Cardiac muscle cell (in vitro differentiated cells and primary cell): Measurements from ENCODE around the gene TRPM6. TPM values are rescaled to one million over a fixed set of nuclear protein-coding genes. Genes with fewer than 3 reads are reported as not detected.
"Not testable (repeated sequence)": the region's sequence is repeated elsewhere in the genome, so short reads cannot be mapped to it uniquely, and the experiment has no call there.

Experiments used
- DNase-seq, 2 donors: peaks; one replicate each; pipeline versions ENCODE4 v3.0.0 to v3.0.0-alpha.2; 2010 to 2017; ENCODE audit warnings: low read depth in 1 of 2, low spot score in 1 of 2
- H3K27ac ChIP-seq: fragments of 200-600 bp; sonication (generic); 2 replicates; pipeline ENCODE4 v1.5.1; 2016
- H3K27me3 ChIP-seq: fragments of 200-600 bp; sonication (generic); 2 replicates; pipeline ENCODE4 v1.6.0; 2016; ENCODE audit warnings: control low read depth
- H3K36me3 ChIP-seq: fragments of 200-600 bp; sonication (generic); 2 replicates; pipeline ENCODE4 v1.5.1; 2016; ENCODE audit warnings: control low read depth
- H3K4me1 ChIP-seq: fragments of 200-600 bp; sonication (generic); 2 replicates; pipeline ENCODE4 v1.8.1; 2017; ENCODE audit warnings: low read depth, mild to moderate bottlenecking, mixed run types
- H3K4me3 ChIP-seq: fragments of 200-600 bp; sonication (generic); 2 replicates; pipeline ENCODE4 v1.5.1; 2016; ENCODE audit warnings: mild to moderate bottlenecking
- H3K9me3 ChIP-seq: fragments of 200-600 bp; sonication (generic); 2 replicates; pipeline ENCODE4 v1.5.1; 2017; ENCODE audit warnings: low read depth, mild to moderate bottlenecking, control low read depth
- CTCF ChIP-seq: IDR thresholded peaks from 2 replicates; pipeline ENCODE4 v1.5.1; 2012; ENCODE audit warnings: low read depth, mild to moderate bottlenecking, low read length
- polyA plus RNA-seq: library from polyadenylated mRNA; unstranded; fragments of >200 nt; fragmentation: Nextera tagmentation; extraction: Ambion mirVana; gene quantifications from 2 replicates; pipeline ENCODE4 v1.2.1, GENCODE V29; 2016
- total RNA-seq: library from RNA; depleted of rRNA; stranded (reverse); fragments of >200 nt; gene quantifications from 2 replicates; pipeline ENCODE4 v1.2.3, GENCODE V29; 2016

The TRPM6 gene
- total and polyA plus RNA-seq, 2 experiments from 2014 or later, result 0.06 TPM; not detected in 1

DNA sequence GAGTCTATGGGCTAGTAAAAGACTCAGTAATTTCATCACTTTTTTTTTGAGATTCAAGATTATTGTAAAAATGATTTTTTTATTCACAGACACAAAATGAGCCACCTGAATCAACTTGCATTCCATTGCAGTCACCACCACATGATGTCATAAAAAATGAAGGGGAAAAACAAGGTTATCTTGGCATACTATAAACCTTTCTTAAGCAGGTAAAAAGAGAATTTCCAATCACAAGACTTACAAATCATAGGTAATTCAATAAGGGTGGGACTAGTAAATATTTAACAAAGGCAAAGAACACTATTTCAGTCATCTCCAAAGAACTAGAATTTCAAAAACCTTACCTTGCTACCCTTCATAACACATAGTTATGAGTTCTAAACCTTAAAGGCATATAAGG, 30.7 kb downstream of the TRPM6 start:
- TF ChIP-seq CTCF, result no peak
- Histone ChIP-seq H3K9me3 (no peaks in the 10 kb centered on the region), H3K4me1 (no peaks in the 10 kb centered on the region), H3K36me3 (no peaks in the 10 kb centered on the region), H3K27ac (no peak overlapping the region), H3K4me3 (no peak overlapping the region), H3K27me3 (no peaks in the 10 kb centered on the region)
- no peak for DNase-seq

GRCh38 chr9:74855072-74855471, 32.6 kb downstream of the TRPM6 start:
- H3K36me3 ChIP-seq, result no peaks in the 10 kb centered on the region
- no peaks in the 10 kb centered on the region for H3K4me1 ChIP-seq
- H3K27me3 ChIP-seq, result no peaks in the 10 kb centered on the region
- no peak for TF ChIP-seq CTCF
- DNase-seq, result no peak
- H3K27ac ChIP-seq, result no peak overlapping the region
- H3K4me3 ChIP-seq, result no peak overlapping the region
- H3K9me3 ChIP-seq, result no peaks in the 10 kb centered on the region

DNA sequence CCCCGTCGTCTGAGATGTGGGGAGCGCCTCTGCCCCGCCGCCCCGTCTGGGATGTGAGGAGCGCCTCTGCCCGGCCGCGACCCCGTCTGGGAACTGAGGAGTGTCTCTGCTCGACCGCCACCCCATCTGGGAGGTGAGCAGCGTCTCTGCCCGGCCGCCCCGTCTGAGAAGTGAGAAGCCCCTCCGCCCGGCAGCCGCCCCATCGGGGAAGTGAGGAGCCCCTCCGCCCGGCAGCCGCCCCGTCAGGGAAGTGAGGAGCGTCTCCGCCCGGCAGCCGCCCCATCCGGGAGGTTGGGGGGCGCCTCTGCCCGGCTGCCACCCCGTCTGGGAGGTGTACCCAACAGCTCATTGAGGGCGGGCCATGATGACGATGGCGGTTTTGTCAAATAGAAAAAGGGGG, 34.7 kb downstream of the TRPM6 start:
- H3K27me3 ChIP-seq, H3K27ac ChIP-seq, H3K4me3 ChIP-seq, DNase-seq, H3K36me3 ChIP-seq, H3K4me1 ChIP-seq, H3K9me3 ChIP-seq: not testable (repeated sequence)

DNA sequence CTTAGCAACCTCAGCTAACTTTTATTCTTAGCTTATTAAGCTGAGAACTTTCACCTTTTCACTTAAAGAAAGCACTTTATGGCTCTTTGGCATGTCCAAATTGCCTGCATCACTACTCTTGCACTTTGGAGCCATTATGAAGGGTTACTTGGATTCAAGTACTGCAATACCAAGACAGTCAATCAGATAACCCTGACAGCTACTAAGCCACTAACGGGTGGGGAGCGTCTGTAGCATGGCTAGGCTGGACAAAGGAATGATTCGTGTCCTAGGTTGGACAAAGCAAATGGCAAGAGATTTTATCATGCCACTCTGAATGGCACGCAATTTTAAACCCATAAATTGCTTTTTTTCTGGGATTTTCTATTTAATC, 39.6 kb downstream of the TRPM6 start:
- Histone ChIP-seq H3K4me1 (no peaks in the 10 kb centered on the region), H3K27me3 (no peaks in the 10 kb centered on the region), H3K9me3 (no peaks in the 10 kb centered on the region), H3K4me3 (no peak overlapping the region), H3K36me3 (no peaks in the 10 kb centered on the region), H3K27ac (no peak overlapping the region)
- DNase-seq, result no peak
- no peak for TF ChIP-seq CTCF

DNA sequence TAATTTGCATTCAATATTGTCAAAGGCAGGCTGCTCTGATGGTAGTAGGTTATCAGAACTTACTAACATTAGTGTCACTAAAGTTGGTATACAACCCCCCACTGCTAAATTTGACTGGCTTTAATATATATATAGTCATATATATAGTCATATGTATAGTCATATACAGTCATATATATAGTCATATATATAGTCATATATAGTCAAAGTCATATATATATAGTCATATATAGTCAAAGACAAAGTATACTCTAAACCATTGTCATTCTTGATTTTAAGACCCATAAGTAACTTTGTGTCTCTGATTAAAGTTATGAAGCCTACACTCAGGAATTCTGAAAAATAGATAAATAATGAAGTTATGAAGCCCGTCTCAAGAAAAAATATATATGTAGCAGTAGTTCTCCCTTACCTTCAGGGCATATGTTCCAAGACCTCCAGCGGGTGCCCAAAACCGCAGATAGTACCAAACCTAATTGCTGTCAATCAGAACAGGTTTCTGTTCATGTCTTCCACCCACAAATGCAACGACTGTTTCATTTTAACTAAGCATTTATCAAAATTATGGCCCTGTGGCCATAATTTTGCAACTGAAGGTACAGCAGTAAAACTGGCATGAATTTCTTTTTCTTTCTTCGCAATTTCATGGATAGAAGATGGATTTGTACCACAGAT, 40.1 kb downstream of the TRPM6 start:
- no peaks in the 10 kb centered on the region for H3K27me3 ChIP-seq
- H3K27ac ChIP-seq, result no peak overlapping the region
- H3K9me3 ChIP-seq, result no peaks in the 10 kb centered on the region
- TF ChIP-seq CTCF, result no peak
- H3K4me3 ChIP-seq, result no peak overlapping the region
- no peak for DNase-seq
- H3K4me1 ChIP-seq, result no peaks in the 10 kb centered on the region
- H3K36me3 ChIP-seq, result no peaks in the 10 kb centered on the region

- Histone ChIP-seq H3K9me3 (no peaks in the 10 kb centered on the region), H3K27me3 (no peaks in the 10 kb centered on the region), H3K36me3 (no peaks in the 10 kb centered on the region), H3K4me3 (no peak overlapping the region), H3K27ac (no peak overlapping the region), H3K4me1 (no peaks in the 10 kb centered on the region)
- DNase-seq, result no peak
- TF ChIP-seq CTCF, result no peak
Measured at GRCh38 chr9:74846766-74847165, 41.0 kb downstream of the TRPM6 start.
